Large intestine (tissue), 3 donors: Measurements from ENCODE around the gene PXDC1. TPM values are rescaled to one million over a fixed set of nuclear protein-coding genes. Genes with fewer than 3 reads are reported as not detected.
"Not testable (repeated sequence)": the region's sequence is repeated elsewhere in the genome, so short reads cannot be mapped to it uniquely, and the experiment has no call there.

Experiments used
- DNase-seq, 2 donors: peaks; one replicate each; pipeline versions ENCODE4 v3.0.0 to v3.0.0-alpha.2; 2013
- H3K27ac ChIP-seq: one replicate; pipeline ENCODE4 v1.5.1; 2013; ENCODE audit warnings: low read length
- H3K27me3 ChIP-seq: 2 replicates; pipeline ENCODE4 v1.6.1; 2013; ENCODE audit warnings: low read length; ENCODE audit not compliant: control insufficient read depth, insufficient read depth
- H3K36me3 ChIP-seq: 2 replicates; pipeline ENCODE4 v1.6.1; 2013; ENCODE audit warnings: low read length; ENCODE audit not compliant: control insufficient read depth, insufficient read depth
- H3K4me1 ChIP-seq: one replicate; pipeline ENCODE4 v1.6.1; 2013; ENCODE audit warnings: low read length; ENCODE audit not compliant: control insufficient read depth, insufficient read depth
- H3K4me3 ChIP-seq: one replicate; pipeline ENCODE4 v1.5.1; 2013; ENCODE audit warnings: low read length
- H3K9me3 ChIP-seq: one replicate; pipeline ENCODE4 v1.6.1; 2013; ENCODE audit warnings: mild to moderate bottlenecking, low read depth, low read length, moderate library complexity; ENCODE audit not compliant: control insufficient read depth
- WGBS: methylation state at CpG from one replicate; pipeline ENCODE4 v1.1.5; 2013; ENCODE audit warnings: low lambda C conversion rate; ENCODE audit not compliant: insufficient coverage; 5-methylcytosine and 5-hydroxymethylcytosine counted together
- polyA plus RNA-seq: library from polyadenylated mRNA; unstranded; fragments of 120-200 nt; gene quantifications from one replicate; pipeline ENCODE4 v1.2.1, GENCODE V29; 2013

The PXDC1 gene
- polyA plus RNA-seq, 1 donor = 52.3 TPM

GRCh38 chr6:3693831-3694230 lies 57.7 kb downstream of the PXDC1 start:
- Histone ChIP-seq H3K4me3 (no peak overlapping the region), H3K9me3 (no peaks in the 10 kb centered on the region)
- no CpG with 5 or more reads among the region's 2 CpGs for WGBS

GRCh38 chr6:3690506-3690905 lies 61.0 kb downstream of the PXDC1 start:
- Histone ChIP-seq H3K4me3 (no peak overlapping the region), H3K27me3 (no peaks in the 10 kb centered on the region), H3K27ac (no peak overlapping the region), H3K9me3 (no peaks in the 10 kb centered on the region), H3K36me3 (no peaks in the 10 kb centered on the region), H3K4me1 (peaks cover under 1% of the 10 kb centered on the region)
- no peak for DNase-seq
- 83% methylated on average over 1 of the region's 2 CpGs for WGBS

More at GRCh38 chr6:3693831-3694230, 57.7 kb downstream of the PXDC1 start:
- H3K27me3 ChIP-seq = no peaks in the 10 kb centered on the region
- no peaks in the 10 kb centered on the region for H3K36me3 ChIP-seq
- no peak for DNase-seq
- H3K27ac ChIP-seq = no peak overlapping the region
- peaks cover 4% of the 10 kb centered on the region for H3K4me1 ChIP-seq

GRCh38 chr6:3687847-3688246 lies 63.7 kb downstream of the PXDC1 start:
- no peak for DNase-seq
- Histone ChIP-seq H3K4me1 (no peaks in the 10 kb centered on the region), H3K27me3 (no peaks in the 10 kb centered on the region), H3K27ac (no peak overlapping the region), H3K36me3 (no peaks in the 10 kb centered on the region), H3K9me3 (no peaks in the 10 kb centered on the region), H3K4me3 (no peak overlapping the region)
- WGBS = no CpG with 5 or more reads among the region's 1 CpG

GRCh38 chr6:3683331-3683730 lies 68.2 kb downstream of the PXDC1 start:
- no CpG with 5 or more reads among the region's 6 CpGs for WGBS
- DNase-seq = no peak
- Histone ChIP-seq H3K27me3 (no peaks in the 10 kb centered on the region), H3K27ac (no peak overlapping the region), H3K4me1 (no peaks in the 10 kb centered on the region), H3K9me3 (no peaks in the 10 kb centered on the region), H3K4me3 (no peak overlapping the region), H3K36me3 (no peaks in the 10 kb centered on the region)

- H3K36me3 ChIP-seq = no peaks in the 10 kb centered on the region
- WGBS = no CpG with 5 or more reads among the region's 4 CpGs
Observed at GRCh38 chr6:3678946-3679345, 72.6 kb downstream of the PXDC1 start.

GRCh38 chr6:3677751-3678150 lies 73.8 kb downstream of the PXDC1 start:
- not testable (repeated sequence) for DNase-seq, H3K4me1 ChIP-seq, H3K4me3 ChIP-seq, H3K27me3 ChIP-seq, H3K36me3 ChIP-seq, H3K9me3 ChIP-seq, H3K27ac ChIP-seq
- WGBS = no CpG with 5 or more reads among the region's 9 CpGs

More at GRCh38 chr6:3678946-3679345, 72.6 kb downstream of the PXDC1 start:
- Histone ChIP-seq H3K27ac (no peak overlapping the region), H3K4me3 (no peak overlapping the region), H3K9me3 (no peaks in the 10 kb centered on the region), H3K27me3 (no peaks in the 10 kb centered on the region), H3K4me1 (no peaks in the 10 kb centered on the region)
- DNase-seq = no peak

- not testable (repeated sequence) for H3K4me3 ChIP-seq, H3K27me3 ChIP-seq, H3K36me3 ChIP-seq, H3K9me3 ChIP-seq, DNase-seq, H3K27ac ChIP-seq, H3K4me1 ChIP-seq
- no CpG with 5 or more reads among the region's 1 CpG for WGBS
Observed at GRCh38 chr6:3677351-3677750, 74.2 kb downstream of the PXDC1 start.

Other genes with a start within 250 kb of the PXDC1 start
- gene FAM50B, start 97.7 kb upstream of the PXDC1 start, polyA plus RNA-seq = 8.1 TPM